ENCODE measurements around the gene ZGPAT. TPM values are rescaled to one million over a fixed set of nuclear protein-coding genes. Genes with fewer than 3 reads are reported as not detected.

The ZGPAT gene
- total and polyA plus RNA-seq, 9 of the 15 experiments (the other 6 are each of a cell fraction or from before 2014, with no cell fraction given) = 0.14 to 26.6 (median 7.4) TPM

- no TSS peak for BruUV-seq (replicated peaks)
- peaks cover 2 to 27% of the 10 kb centered on the region in 2 experiments; a peak in 4 of 5 replicates for H3K4me1 ChIP-seq (replicated peaks in 1 of 2; ENCODE audit: control insufficient read depth in 2 of 2, insufficient read depth in 2 of 2, low read length in 2 of 2)
- TF ChIP-seq ZNF239 (CRISPR knock-in tag; IDR thresholded peaks at IDR 0.05) (no peak), THAP7 (CRISPR knock-in tag; IDR thresholded peaks at IDR 0.05) (no peak), TAF1 (IDR thresholded peaks at IDR 0.05; ENCODE audit: control insufficient read depth, extremely low read depth, insufficient read depth, low read length, severe bottlenecking) (no peak), EHMT2 (IDR thresholded peaks at IDR 0.05) (no peak), SMARCA5 (IDR thresholded peaks at IDR 0.05) (no peak), FOXA1 (IDR thresholded peaks at IDR 0.05; ENCODE audit: borderline replicate concordance) (no peak), ZNF282 (CRISPR knock-in tag; IDR thresholded peaks at IDR 0.05) (no peak), ZNF584 (CRISPR knock-in tag; IDR thresholded peaks at IDR 0.05; ENCODE audit: low read depth) (no peak)
- intact Hi-C loops (cut with micrococcal nuclease) = no loop called here
- ChIA-PET CTCF (ENCODE audit: low intra/inter-chr PET ratio) (no interaction called here), POLR2A (interaction anchor here (0.7 kb wide), 1 partner anchor 19 kb away, joined by 3 read pairs; no protein-coding TSS in a partner anchor)
- no peaks in the 10 kb centered on the region for H3K9me3 ChIP-seq (replicated peaks; ENCODE audit: control insufficient read depth, insufficient read depth, low read depth, low read length)
- H3K27me3 ChIP-seq (ENCODE audit: control insufficient read depth in 2 of 2, insufficient read depth in 2 of 2, low read length in 2 of 2) = no peaks in the 10 kb centered on the region
- no peak overlapping the region for H3K4me2 ChIP-seq (ENCODE audit: insufficient read depth, low read length)
- peaks cover 8% of the 10 kb centered on the region for H3K79me2 ChIP-seq (ENCODE audit: control insufficient read depth, insufficient read depth, low read length)
- no peak overlapping the region for H3K4me3 ChIP-seq
- H2AFZ ChIP-seq (ENCODE audit: low read depth, low read length) = no peak overlapping the region
- H4K20me1 ChIP-seq (replicated peaks; ENCODE audit: control insufficient read depth, insufficient read depth, low read length) = no peaks in the 10 kb centered on the region
- WGBS (ENCODE audit: insufficient coverage, low coverage, missing lambda C conversion rate) = 97% methylated on average over 22 of the region's 22 CpGs
- no peak for ATAC-seq
- in situ Hi-C loops (cut with MboI) = no loop called here
- no peak for FAIRE-seq
- no peak overlapping the region for H3K27ac ChIP-seq (ENCODE audit: extremely low read depth, low read depth, low read length)
- no peak for DNase-seq (ENCODE audit: extremely low read depth in 1 of 4, low spot score in 3 of 4)
- H3K9ac ChIP-seq (ENCODE audit: insufficient read depth in 1 of 2, low read depth in 2 of 2, low read length in 2 of 2) = no peak overlapping the region; a peak in 1 of 4 replicates
- peaks cover 3% of the 10 kb centered on the region for H3K9me1 ChIP-seq (ENCODE audit: control insufficient read depth, insufficient read depth, low read length)
- H3K36me3 ChIP-seq (ENCODE audit: control insufficient read depth, insufficient read depth, low read length) = peaks cover 92% of the 10 kb centered on the region; the same call in 2 of the 3 replicates
These were observed 43.5 kb upstream of the ZGPAT start for GRCh38 chr20:63664143-63664851.
